Stimulated activated CD4-positive, alpha-beta T cell treated with anti-CD3 and anti-CD28 coated beads, Interleukin-12 subunit alpha, Interleukin-12 subunit beta, amount 100 ng/mL, for 48 hours (primary cell): ENCODE results near the gene ITPKB.
A peak's percentile ranks its signal among the peaks of the same experiment; 100 is the strongest.

Experiments used
- DNase-seq, 3 donors: peaks; one replicate each; pipeline ENCODE4 v3.0.0-alpha.2; 2020; ENCODE audit warnings: low read depth in 2 of 3, low spot score in 1 of 3

Gene ITPKB

DNA sequence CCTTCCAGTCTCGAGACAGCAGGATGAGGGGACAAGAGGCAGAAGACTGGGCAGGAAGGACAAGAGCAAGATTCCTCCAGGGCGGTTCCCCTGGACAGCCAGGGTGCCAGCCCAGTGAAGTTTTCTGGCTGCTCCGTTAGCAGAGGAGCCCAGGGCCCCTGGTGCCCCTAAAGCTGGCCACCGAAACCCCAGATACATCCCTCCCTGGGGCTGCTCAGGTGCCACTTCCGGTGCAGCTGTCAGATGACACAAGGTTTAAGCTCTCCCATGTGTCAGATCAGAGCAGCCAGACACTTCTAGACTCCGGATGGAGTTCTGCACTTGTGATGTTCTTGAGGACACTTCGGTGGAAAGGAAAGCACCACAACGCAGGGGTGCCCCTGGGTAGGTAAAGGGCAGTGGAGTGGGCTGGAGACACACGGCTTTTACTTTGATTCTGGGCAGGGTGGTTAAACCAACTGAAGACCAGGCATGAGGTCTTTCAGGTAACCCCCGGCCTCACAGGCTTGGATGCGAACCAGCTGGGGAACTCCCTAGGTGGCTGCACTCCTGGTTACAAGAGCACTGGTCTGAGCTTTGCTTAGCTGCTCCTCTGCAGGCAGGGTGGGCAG, 85.7 kb downstream of the ITPKB start:
- no peak for DNase-seq

DNA sequence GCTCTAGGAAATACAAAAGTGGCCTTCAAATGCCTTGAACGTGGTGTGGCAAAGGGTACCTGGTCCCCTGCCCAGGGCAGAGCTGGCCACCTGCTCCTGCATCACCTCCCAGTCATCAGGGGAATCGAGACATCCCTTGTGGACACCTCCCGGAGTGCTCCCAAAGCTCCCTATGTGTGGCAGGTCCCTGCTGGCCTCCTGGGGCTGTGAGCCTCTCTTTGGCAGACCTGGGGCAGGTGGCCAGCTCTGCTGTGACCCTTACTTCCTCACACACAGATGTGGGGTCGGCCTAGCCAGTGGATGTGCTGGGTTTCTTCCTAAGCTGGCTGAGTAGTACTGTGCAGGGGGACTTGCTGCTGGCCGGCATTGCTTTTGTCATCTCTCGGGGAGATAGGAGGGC, 86.5 kb downstream of the ITPKB start:
- DNase-seq = no peak

DNA sequence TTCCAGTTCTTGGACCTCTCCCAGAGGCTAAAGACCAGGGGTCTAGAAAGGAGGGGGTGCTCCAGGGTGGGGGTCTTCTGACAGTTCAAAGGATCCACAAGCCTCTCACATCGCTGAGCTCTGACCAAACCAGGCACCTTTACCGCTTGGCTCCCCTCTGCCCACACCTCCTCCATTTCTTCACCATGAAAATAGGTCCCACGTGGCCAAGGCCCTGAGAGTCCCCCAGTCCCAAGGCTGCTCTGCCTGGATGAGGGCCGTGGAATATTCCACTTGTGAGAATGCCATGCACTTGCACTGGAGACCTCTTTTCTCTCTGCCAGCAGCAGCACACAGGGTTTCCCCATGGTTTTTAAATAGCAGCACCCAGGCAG, 87.4 kb downstream of the ITPKB start:
- no peak for DNase-seq

DNA sequence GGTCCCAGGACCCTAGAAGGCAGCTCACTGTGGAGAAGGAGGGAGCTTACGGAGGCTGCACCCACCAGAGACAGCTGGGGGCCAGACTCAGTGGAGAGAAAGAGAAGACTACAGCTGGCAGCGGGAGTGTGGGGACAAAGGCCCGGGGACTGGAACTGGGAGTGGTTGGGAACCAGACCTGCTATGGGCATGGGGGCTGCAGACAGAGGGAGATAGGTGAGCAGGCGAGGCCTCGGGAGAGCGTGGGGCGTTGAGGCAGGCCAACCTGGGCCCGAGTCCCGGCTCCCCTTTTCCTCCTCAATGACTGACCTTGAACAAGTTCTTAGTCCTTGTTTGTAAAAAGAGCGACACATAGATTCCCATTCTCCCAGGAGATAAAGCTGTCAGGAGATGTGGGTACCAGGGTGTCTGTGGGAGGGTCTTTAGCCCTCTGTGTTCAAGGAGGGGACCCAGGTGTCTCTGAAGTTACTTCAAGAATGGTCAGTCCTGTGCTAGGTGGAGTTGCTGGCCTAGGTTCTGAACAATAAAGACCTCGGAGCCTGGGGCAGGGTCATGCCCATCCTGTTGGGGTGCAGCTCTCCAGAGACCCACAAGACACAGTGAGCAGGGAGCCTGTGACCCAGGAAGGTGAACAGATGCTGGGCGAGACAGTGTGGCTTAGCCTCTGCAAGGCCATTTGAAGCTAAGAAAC, 87.9 kb downstream of the ITPKB start:
- DNase-seq = no peak

DNA sequence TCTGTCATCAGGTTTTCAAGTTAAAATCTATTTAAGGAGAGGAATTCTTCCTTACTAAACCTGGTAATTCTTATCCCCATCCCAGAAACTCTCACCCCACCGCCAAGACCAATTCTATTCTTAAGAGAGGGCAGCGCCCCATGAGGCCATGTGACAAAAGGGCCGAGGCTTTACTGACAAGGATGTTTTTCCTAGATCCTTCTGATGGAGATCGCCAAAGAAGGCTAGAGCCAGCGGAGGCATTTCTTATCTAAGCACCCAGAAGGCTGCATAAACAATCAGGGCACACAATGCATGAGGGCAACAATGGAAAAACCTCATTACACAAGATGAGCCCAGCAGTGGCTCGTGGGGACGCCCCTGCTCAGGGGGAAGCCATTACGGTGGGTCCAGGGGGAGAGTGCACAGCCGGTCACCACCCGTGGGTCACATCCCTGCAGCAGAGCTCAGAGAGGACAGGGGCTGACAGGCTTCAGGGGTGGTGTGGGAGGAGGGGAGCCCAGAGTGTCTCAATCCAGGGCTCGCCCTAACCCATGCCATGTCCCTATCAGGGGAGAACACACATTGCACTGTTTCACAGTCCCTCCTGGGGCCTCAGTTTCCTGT, 88.7 kb downstream of the ITPKB start:
- no peak for DNase-seq

- DNase-seq = no peak
Observed at GRCh38 chr1:226649780-226650179, 89.3 kb downstream of the ITPKB start.

DNA sequence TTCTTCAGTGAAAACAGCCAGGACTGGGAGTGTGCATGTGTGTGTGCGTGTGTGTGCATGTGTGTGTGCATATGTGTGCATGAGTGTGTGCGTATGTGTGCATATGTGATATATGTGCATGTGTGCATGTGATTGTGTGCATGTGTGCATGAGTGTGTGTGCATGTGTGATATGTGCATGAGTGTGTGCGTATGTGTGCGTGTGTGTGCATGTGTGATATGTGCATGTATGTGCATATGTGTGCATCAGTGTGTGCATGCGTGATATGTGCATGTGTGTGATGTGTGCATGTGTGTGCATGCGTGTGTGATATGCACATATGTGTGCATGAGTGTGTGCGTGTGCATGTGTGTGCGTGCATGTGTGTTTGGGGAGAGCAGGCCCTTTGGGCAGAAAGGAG, 89.8 kb downstream of the ITPKB start:
- no peak for DNase-seq

GRCh38 chr1:226648421-226648820, 90.7 kb downstream of the ITPKB start:
- DNase-seq = no peak

DNA sequence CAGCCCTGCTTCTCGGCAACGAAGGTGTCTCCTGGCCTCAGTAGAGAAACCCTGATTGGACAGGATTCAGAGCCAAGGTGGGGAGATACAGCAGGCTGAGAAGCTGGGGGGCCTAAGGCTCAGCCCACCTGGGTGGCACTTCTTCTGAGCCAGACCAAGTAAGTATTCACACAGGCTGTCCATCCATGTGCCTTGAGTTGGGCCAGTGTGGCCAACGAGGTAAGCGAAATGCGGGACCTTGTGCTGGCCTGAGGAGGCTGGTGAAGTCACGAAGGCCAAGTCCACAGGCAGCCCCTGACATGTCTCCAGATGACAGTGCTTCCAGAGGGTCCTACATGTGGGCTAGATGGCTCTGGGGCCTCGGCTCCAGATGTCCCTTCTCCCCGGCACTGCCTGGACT, 91.4 kb downstream of the ITPKB start:
- DNase-seq = no peak

GRCh38 chr1:226646870-226647449, 92.1 kb downstream of the ITPKB start:
- DNase-seq = no peak

- DNase-seq = no peak
Observed at GRCh38 chr1:226646026-226646869, 92.8 kb downstream of the ITPKB start.

DNA sequence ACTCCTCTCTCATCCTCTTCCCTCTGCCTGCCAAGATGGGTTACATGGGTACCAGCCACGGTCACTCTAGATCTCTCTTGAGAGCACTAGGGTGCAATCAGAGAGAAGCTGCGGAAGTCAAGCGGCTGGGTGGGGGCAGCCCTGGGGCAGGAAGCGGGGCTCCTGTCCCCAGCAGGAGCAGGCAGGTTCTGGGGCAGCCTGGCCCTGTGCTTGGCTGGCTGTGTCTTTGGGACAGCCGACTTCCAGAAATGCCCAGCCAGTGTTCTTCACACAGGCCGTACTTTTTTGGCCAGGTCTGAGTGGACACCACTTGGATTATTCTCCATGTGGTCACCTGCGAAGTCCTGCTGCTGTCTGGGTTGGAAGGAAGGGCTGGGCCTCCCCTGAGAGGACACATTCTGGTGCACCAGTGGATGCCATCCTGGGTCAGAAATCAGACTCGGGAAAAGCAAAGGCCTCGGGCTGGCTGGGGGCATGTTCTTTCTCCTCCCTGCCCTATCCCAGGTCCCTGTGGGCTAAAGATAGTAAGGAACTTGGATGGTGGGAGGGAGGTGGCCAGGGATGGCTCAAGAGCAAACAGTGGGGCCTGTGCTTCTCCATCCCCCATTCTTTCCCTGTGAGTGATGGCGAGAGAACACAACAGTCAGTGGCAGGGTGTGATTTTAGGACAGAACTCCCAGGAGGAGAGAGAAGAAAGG, 93.7 kb downstream of the ITPKB start:
- no peak for DNase-seq

DNA sequence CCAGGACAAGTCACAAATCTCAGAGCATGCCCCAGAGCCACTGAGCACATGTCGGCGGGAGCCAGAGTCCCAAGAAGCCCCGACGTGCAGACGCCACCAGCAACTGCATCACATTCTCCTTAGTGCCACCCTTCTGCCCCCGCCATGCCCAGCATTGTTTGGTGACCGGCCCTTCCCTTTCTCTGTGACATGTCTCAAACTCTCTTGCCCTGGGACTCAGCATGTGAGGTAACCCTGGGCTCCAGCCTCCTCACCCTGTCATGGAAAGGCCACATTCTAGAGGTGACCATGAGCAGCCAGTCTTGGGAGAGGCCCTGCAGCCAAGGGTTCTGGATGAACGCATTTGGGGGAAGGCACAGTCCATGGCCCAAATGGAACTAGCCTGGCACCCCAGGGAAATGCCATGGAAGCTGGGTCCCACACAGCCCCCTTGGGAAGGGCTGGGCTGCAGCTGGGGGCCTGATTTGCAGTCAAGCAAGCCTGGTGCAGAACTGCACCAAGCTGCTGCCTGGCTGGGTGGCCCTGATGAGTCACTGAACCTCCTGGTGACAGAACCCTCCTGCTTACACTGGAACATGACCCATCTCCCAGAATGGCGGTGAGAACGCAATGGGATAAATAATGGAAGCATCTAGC, 94.4 kb downstream of the ITPKB start:
- DNase-seq = no peak

- no peak for DNase-seq
Observed at GRCh38 chr1:226643611-226644540, 95.2 kb downstream of the ITPKB start.

DNA sequence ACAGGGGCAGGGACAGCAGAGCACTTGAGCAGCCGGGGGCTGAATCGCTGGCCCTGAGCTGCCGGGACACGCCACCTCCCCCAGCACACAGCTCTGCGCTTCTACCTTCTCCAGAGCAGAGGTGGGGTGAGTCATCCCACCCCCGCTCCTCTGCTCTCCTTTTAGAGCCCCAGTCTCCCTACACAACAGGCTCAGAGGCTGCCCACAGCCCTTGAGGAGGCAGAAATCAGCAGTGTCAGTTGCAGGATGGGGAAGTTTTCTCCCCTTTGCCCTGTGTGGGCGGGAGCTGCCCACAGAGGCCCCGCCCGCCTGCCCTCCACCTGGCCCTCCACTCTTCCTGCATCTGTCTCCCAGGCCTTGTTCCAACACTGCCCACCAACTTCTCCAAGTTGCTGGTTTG, 95.9 kb downstream of the ITPKB start:
- peak in 2 of 3 donors; percentile 59 to 63 for DNase-seq

DNA sequence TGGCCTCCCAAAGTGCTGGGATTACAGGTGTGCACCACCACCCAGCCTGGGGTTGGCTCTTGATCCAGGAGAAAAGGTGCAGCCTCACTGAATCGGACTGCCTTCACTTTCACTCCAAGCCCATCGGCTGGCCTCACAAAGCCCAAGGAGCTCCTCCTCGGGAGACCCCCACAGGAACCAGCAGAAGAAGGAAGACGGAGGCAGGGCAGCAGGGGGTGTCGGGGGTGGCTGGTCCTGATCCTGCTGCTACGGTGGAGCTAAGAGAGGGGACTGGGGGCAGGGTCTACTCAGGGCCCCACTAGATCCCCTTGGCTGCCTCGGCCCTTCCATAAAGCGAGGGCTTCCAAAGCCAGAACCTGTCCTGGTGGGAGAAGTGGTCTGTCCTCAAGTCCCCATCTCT, 96.7 kb downstream of the ITPKB start:
- DNase-seq = no peak

GRCh38 chr1:226641671-226642231, 97.3 kb downstream of the ITPKB start:
- DNase-seq = no peak

GRCh38 chr1:226640321-226641136, 98.6 kb downstream of the ITPKB start:
- no peak for DNase-seq
